ENCODE data around the gene GJA10.

DNA sequence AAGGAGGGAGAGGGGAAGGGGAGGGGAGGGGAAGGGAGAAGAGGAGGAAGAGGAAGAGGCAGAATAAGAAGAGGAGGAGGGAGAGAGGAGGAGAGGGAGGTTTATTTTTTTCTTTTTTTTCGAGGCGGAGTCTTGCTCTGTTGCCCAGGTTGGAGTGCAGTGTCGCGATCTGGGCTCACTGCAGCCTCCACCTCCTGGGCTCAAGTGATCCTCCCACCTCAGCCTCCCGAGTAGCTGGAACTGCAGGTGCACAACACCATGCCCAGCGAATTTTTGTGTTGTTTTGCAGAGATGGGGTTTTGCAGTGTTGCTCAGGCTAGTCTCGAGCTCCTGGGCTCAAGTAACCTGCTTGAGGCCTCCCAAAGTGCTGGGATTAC, 6.1 kb upstream of the GJA10 start:
- no peak for TF ChIP-seq FOXM1 (IDR thresholded peaks at IDR 0.05; ENCODE audit: low read depth)
- no peak for TF ChIP-seq SIN3A (IDR thresholded peaks at IDR 0.05; ENCODE audit: borderline replicate concordance, low read depth, low read length)
- TF ChIP-seq POLR2AphosphoS5 (IDR thresholded peaks at IDR 0.05; ENCODE audit: low read depth, low read length) = no peak
- TF ChIP-seq, protein P1, sequence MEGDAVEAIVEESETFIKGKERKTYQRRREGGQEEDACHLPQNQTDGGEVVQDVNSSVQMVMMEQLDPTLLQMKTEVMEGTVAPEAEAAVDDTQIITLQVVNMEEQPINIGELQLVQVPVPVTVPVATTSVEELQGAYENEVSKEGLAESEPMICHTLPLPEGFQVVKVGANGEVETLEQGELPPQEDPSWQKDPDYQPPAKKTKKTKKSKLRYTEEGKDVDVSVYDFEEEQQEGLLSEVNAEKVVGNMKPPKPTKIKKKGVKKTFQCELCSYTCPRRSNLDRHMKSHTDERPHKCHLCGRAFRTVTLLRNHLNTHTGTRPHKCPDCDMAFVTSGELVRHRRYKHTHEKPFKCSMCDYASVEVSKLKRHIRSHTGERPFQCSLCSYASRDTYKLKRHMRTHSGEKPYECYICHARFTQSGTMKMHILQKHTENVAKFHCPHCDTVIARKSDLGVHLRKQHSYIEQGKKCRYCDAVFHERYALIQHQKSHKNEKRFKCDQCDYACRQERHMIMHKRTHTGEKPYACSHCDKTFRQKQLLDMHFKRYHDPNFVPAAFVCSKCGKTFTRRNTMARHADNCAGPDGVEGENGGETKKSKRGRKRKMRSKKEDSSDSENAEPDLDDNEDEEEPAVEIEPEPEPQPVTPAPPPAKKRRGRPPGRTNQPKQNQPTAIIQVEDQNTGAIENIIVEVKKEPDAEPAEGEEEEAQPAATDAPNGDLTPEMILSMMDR (IDR thresholded peaks at IDR 0.05) = no peak
- TF ChIP-seq RCOR1 (IDR thresholded peaks at IDR 0.05; ENCODE audit: low read length) = no peak
- TF ChIP-seq FOXJ3 (CRISPR knock-in tag; IDR thresholded peaks at IDR 0.05) = no peak
- no peak for TF ChIP-seq ELF1 (IDR thresholded peaks at IDR 0.05)
- no peak for TF ChIP-seq EZH2phosphoT487 (IDR thresholded peaks at IDR 0.05; ENCODE audit: borderline replicate concordance, low read depth)
- no peak for TF ChIP-seq MXI1 (IDR thresholded peaks at IDR 0.05; ENCODE audit: low read depth, low read length)
- TF ChIP-seq JUND (IDR thresholded peaks at IDR 0.05) = no peak
- TF ChIP-seq, protein P2, sequence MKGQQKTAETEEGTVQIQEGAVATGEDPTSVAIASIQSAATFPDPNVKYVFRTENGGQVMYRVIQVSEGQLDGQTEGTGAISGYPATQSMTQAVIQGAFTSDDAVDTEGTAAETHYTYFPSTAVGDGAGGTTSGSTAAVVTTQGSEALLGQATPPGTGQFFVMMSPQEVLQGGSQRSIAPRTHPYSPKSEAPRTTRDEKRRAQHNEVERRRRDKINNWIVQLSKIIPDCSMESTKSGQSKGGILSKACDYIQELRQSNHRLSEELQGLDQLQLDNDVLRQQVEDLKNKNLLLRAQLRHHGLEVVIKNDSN (IDR thresholded peaks at IDR 0.05; ENCODE audit: borderline replicate concordance, low read depth) = no peak
- TF ChIP-seq CHD2 (IDR thresholded peaks at IDR 0.05; ENCODE audit: low read length, partially characterized antibody) = no peak
- TF ChIP-seq, protein P3, sequence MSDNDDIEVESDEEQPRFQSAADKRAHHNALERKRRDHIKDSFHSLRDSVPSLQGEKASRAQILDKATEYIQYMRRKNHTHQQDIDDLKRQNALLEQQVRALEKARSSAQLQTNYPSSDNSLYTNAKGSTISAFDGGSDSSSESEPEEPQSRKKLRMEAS (IDR thresholded peaks at IDR 0.05; ENCODE audit: low read depth) = no peak
- no peak for TF ChIP-seq TAF1 (IDR thresholded peaks at IDR 0.05; ENCODE audit: borderline replicate concordance, low read depth, low read length)
